Endothelial cell (in vitro differentiated cells): ENCODE measurements around the gene NDUFS1. TPM values are rescaled to one million over a fixed set of nuclear protein-coding genes. Genes with fewer than 3 reads are reported as not detected.

ENCODE experiments used
- DNase-seq: peaks from one replicate; pipeline ENCODE4 v3.0.0; 2021; ENCODE audit warnings: low spot score
- H3K27ac Mint-ChIP-seq: one replicate; pipeline ENCODE4 v1.8.0; 2021; ENCODE audit warnings: mixed read lengths, inconsistent platforms; ENCODE audit not compliant: unreplicated experiment
- H3K27me3 Mint-ChIP-seq: one replicate; pipeline ENCODE4 v1.8.0; 2021; ENCODE audit warnings: mild to moderate bottlenecking, moderate library complexity, mixed read lengths, inconsistent platforms; ENCODE audit not compliant: unreplicated experiment
- H3K36me3 Mint-ChIP-seq: one replicate; pipeline ENCODE4 v1.8.0; 2021; ENCODE audit warnings: mild to moderate bottlenecking, low read depth, mixed read lengths, inconsistent platforms; ENCODE audit not compliant: unreplicated experiment
- H3K4me1 Mint-ChIP-seq: one replicate; pipeline ENCODE4 v1.8.0; 2021; ENCODE audit warnings: mild to moderate bottlenecking, mixed read lengths, inconsistent platforms; ENCODE audit not compliant: unreplicated experiment
- H3K4me3 Mint-ChIP-seq: one replicate; pipeline ENCODE4 v1.8.0; 2021; ENCODE audit warnings: mild to moderate bottlenecking, mixed read lengths, inconsistent platforms; ENCODE audit not compliant: unreplicated experiment
- H3K9me3 Mint-ChIP-seq: one replicate; pipeline ENCODE4 v1.8.0; 2021; ENCODE audit warnings: mixed read lengths, inconsistent platforms; ENCODE audit not compliant: unreplicated experiment
- CTCF ChIP-seq: fragments of 200-600 bp; sonication (generic); IDR thresholded peaks from one replicate; pipeline ENCODE4 v1.5.0; 2021; ENCODE audit warnings: antibody characterized with exemption; ENCODE audit not compliant: unreplicated experiment
- total RNA-seq: library from RNA; stranded (reverse); fragmentation: NEBNext Ultra II Directional; extraction: Animal tissue kit (Norgen Biotek cat#: 25700); gene quantifications from one replicate; pipeline ENCODE4 v1.2.1, GENCODE V29; 2021; ENCODE audit not compliant: unreplicated experiment

Gene NDUFS1
- total RNA-seq, 1 donor from 2014 or later: 67.9 TPM

DNA sequence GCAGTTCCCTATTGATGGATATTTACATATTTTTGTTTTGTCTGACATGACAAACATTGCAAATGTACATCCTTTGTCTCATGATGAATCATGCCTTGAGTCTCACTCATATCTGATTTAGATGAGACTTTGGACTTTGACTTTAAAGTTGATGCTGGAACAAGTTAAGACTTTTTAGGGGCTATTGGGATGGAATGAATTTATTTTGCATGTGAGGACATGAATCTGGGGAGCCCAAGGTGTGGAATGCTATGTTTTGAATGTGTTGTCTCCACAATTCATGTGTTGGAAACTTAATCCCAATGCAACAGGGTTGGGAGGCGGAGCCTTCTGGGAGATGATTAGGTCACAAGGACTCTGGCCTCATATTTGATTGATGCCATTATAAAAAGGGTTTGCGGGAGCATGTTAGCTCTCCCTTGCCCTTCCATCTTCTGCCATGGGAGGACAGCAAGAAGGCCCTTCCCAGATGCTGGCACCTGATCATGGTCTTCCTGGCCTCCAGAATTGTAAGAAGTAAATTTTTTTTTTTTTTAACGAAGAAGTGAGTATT, 44.1 kb downstream of the NDUFS1 start:
- H3K4me1 Mint-ChIP-seq: no peaks in the 10 kb centered on the region
- no peak for DNase-seq
- no peak for TF ChIP-seq CTCF
- no peak overlapping the region for H3K4me3 Mint-ChIP-seq
- H3K27ac Mint-ChIP-seq: no peak overlapping the region
- H3K36me3 Mint-ChIP-seq: peaks cover 10% of the 10 kb centered on the region
- peaks cover 3% of the 10 kb centered on the region for H3K27me3 Mint-ChIP-seq
- H3K9me3 Mint-ChIP-seq: no peaks in the 10 kb centered on the region

GRCh38 chr2:206112846-206113547, 46.2 kb downstream of the NDUFS1 start:
- no peaks in the 10 kb centered on the region for H3K9me3 Mint-ChIP-seq
- peaks cover 7% of the 10 kb centered on the region for H3K36me3 Mint-ChIP-seq
- H3K27me3 Mint-ChIP-seq: no peaks in the 10 kb centered on the region
- DNase-seq: no peak
- no peak for TF ChIP-seq CTCF
- H3K27ac Mint-ChIP-seq: no peak overlapping the region
- H3K4me1 Mint-ChIP-seq: no peaks in the 10 kb centered on the region
- no peak overlapping the region for H3K4me3 Mint-ChIP-seq

DNA sequence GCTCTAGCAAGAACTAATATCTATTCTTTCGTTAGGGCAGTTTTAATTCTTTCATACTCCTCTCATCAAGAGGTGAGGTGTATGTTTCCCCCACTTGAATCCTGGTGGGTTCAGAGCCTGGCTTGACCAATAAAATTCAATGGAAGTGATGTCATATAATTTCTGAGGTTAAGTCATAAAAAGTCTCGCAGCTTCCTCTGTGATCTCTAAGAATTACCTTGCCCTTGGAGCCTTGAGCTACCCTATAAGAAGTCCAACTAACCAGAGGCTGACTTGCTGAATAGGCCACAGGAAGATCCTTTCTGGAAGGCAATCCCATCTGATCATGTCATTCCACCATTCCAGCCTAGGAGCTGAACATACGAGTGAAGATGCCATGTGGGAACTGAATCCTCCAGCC, 47.1 kb downstream of the NDUFS1 start:
- DNase-seq: no peak
- Mint-ChIP-seq H3K27me3 (no peaks in the 10 kb centered on the region), H3K36me3 (peaks cover 7% of the 10 kb centered on the region), H3K9me3 (no peaks in the 10 kb centered on the region), H3K4me1 (no peaks in the 10 kb centered on the region), H3K4me3 (no peak overlapping the region), H3K27ac (no peak overlapping the region)
- TF ChIP-seq CTCF: no peak

- Mint-ChIP-seq H3K27me3 (no peaks in the 10 kb centered on the region), H3K9me3 (no peaks in the 10 kb centered on the region), H3K4me1 (no peaks in the 10 kb centered on the region), H3K4me3 (no peak overlapping the region), H3K27ac (no peak overlapping the region), H3K36me3 (no peaks in the 10 kb centered on the region)
- no peak for DNase-seq
- no peak for TF ChIP-seq CTCF
Observed at GRCh38 chr2:206108713-206109112, 50.5 kb downstream of the NDUFS1 start.

DNA sequence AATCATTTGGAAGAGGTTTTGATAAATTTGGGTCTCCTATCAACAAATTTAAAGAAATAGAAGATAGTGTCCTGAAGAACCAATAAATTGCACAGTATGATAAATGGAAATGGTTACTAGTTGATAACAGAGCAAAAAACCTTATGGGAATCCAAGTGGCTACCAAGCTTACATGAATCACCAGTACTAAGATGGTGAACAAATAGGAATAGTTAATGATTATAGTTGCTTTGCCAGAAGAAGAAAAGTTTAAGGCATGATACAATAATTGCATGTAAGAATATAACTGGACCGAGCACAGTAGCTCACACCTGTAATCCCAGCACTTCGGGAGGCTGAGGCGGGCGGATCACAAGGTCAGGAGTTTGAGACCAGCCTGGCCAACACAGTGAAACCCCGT, 53.7 kb downstream of the NDUFS1 start:
- Mint-ChIP-seq H3K27me3 (no peaks in the 10 kb centered on the region), H3K36me3 (no peaks in the 10 kb centered on the region), H3K27ac (no peak overlapping the region), H3K9me3 (no peaks in the 10 kb centered on the region), H3K4me1 (no peaks in the 10 kb centered on the region), H3K4me3 (no peak overlapping the region)
- TF ChIP-seq CTCF: no peak
- no peak for DNase-seq
